GM19467 (cell line): ENCODE measurements around the gene IL18BP.

Experiments
- ATAC-seq: cut with Tn5 transposase; IDR thresholded peaks from one replicate; pipeline ENCODE4 v1.9.1; 2021; ENCODE audit warnings: mild to moderate bottlenecking, moderate library complexity; ENCODE audit not compliant: unreplicated experiment

The IL18BP gene

GRCh38 chr11:71996517-71996916 is 2.2 kb upstream of the IL18BP start:
- no peak for ATAC-seq

GRCh38 chr11:71996946-71997345 is 1.8 kb upstream of the IL18BP start:
- ATAC-seq = no peak

- ATAC-seq = no peak
Measured at GRCh38 chr11:71997594-71997993, 1.1 kb upstream of the IL18BP start.

GRCh38 chr11:71998061-71998460 is 648 bp upstream of the IL18BP start:
- ATAC-seq = no peak

GRCh38 chr11:71999362-71999761 is 653 bp downstream of the IL18BP start:
- no peak for ATAC-seq

- ATAC-seq = no peak
Measured at GRCh38 chr11:71999798-72000197, 1.1 kb downstream of the IL18BP start.

GRCh38 chr11:72000202-72000867 is 1.6 kb downstream of the IL18BP start:
- no peak for ATAC-seq

GRCh38 chr11:72001285-72001684 is 2.6 kb downstream of the IL18BP start:
- ATAC-seq = no peak

- ATAC-seq = no peak
Measured at GRCh38 chr11:72001834-72002591, 3.3 kb downstream of the IL18BP start.

- ATAC-seq = no peak
Measured at GRCh38 chr11:72002841-72003775, 4.4 kb downstream of the IL18BP start.

- no peak for ATAC-seq
Measured at GRCh38 chr11:72003776-72004171, 5.1 kb downstream of the IL18BP start.

GRCh38 chr11:72004515-72005346 is 6.0 kb downstream of the IL18BP start:
- no peak for ATAC-seq

- ATAC-seq = no peak
Measured at GRCh38 chr11:72005347-72006260, 6.9 kb downstream of the IL18BP start.

- no peak for ATAC-seq
Measured at GRCh38 chr11:72006309-72007088, 7.8 kb downstream of the IL18BP start.

GRCh38 chr11:72007089-72007476 is 8.4 kb downstream of the IL18BP start:
- no peak for ATAC-seq

GRCh38 chr11:72007587-72007986 is 8.9 kb downstream of the IL18BP start:
- ATAC-seq = no peak

GRCh38 chr11:72008728-72009127 is 10.0 kb downstream of the IL18BP start:
- ATAC-seq = no peak

- ATAC-seq = no peak
Measured at GRCh38 chr11:72009156-72009555, 10.4 kb downstream of the IL18BP start.
